DMS 273 (cell line): ENCODE data around the gene MYG1.
A peak's percentile ranks its signal among the peaks of the same experiment; 100 is the strongest.
"Not testable (repeated sequence)": the region's sequence is repeated elsewhere in the genome, so short reads cannot be mapped to it uniquely, and the experiment has no call there.

Experiments used
- DNase-seq: peaks from one replicate; lab custom pipeline; 2025; ENCODE audit not compliant: unreplicated experiment; lab: John Stamatoyannopoulos, UW

The MYG1 gene

GRCh38 chr12:53325511-53326061 lies 26.1 kb downstream of the MYG1 start:
- DNase-seq: no peak

DNA sequence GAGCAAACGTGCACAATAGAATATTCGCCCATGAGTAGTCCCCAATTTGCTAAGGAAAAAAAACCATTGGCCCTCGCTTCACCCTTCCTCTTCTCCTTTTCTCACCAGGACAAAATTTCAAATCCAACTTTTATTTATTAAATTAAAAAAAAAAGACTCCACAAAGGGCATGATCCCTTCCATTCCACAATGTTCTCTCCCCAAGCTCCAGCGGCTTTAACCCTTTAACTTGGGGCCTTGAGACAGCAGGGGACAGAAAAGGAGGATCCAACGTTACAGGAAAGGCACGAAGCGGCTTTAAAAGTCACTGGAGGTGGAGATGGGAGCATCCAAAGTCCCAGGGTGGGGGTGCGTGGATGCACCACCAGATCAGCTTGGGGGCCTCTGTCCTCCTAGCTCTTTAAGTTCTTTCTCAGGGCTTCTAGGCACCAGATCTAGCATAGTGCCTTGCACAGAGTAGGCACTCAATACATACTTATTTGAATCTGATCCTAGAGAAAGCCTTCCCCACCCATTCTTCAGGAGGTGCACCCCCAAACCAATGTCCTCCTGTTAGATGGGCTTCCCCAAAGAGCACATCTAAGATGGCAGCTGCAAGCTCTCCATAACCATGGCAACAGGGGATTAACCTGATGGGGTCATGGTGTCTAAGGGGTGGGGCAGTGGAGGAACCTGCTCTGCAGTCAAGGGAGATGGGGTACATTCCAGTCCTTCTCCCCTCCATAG lies 27.1 kb downstream of the MYG1 start:
- DNase-seq: no peak

DNA sequence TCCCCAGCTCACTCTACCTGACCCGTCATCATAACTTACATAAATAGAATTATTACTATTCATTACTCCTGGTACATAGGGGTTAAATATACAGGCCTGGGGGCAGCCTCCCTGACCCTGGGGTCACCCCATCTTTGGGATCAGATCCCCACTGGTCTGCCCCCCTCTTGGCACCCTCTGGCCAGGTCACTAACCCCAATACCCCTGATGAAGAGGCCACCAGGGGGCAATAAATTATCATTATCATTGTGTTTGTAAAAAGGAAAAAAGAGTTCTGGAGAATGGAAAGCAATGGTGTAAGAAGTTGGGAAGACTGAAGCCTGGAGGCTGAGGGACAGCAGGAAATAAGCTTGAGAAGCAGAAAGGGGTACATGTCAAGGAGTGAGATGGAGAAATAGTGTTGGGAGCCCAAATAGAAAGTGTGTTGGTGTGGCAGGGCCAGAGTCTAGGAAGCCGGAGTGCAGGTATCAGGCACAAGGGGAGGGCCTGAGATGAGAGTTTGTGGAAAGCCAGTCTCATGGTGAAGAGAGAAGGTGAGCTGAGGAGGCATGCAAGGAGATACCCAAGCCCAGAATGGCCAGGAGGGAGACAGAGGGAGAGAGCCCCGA lies 28.0 kb downstream of the MYG1 start:
- DNase-seq: peak; percentile 34

GRCh38 chr12:53328043-53328435 lies 28.5 kb downstream of the MYG1 start:
- DNase-seq: no peak

DNA sequence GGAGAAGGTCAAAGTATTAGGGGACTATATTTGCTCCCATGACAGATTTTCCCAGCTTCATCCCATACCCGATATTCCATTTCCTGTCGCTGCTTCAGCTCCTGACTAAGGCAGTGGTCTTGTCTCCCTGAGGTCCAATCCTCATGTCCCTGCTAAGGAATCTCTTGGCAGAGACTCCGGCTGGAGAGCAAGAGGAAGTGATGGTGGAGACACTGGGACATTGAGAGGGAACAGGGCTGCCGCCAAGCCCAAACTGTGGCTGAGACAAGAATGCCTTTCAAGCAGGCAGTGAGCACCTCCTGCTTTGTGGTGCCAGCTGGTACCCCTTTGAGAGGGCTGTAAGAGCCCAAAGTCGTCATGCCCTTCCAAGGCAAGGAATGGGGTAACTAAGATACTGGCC lies 31.2 kb downstream of the MYG1 start:
- no peak for DNase-seq

GRCh38 chr12:53332339-53332738 lies 32.8 kb downstream of the MYG1 start:
- not testable (repeated sequence) for DNase-seq

DNA sequence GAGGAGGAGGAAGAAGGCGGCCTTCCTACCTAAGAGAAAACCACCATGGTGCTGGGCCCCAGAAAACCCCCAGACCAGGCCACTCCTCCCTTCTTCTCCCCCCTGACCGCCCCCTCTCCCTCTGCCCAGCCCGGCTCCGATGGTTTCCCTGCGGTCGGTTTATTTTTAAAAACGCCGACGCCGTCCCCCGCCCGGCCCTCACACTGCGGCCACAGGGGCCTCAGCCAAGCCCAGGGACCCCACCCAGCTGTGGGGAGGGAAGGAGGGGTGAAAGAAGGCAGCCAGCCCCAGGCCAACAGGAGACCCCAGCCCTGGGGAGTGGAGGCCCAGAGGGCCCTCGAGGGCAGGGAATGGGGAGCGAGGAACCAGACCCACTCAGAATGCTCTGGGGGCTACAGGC lies 33.2 kb downstream of the MYG1 start:
- no peak for DNase-seq

DNA sequence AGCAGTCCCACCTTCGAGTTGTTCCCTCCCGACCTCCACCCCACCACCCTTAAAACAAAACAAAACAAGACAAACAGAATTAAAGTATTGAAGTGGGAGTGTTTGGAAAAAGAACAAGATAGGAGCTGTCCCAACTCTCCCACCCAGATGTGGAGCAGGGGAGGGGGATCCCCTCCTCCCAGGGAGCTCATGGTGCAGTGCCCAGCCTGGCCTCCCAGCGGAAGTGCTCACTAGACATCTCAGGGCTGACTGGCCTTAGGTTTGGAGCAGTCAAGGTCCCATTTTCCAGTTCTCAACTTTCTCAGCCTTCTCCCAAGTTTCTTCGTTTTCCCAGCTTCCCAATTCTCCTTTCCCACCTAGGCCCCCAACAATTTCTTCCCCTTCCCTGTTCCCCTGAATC lies 33.8 kb downstream of the MYG1 start:
- no peak for DNase-seq

- DNase-seq: no peak
Measured at GRCh38 chr12:53333845-53334244, 34.4 kb downstream of the MYG1 start.

DNA sequence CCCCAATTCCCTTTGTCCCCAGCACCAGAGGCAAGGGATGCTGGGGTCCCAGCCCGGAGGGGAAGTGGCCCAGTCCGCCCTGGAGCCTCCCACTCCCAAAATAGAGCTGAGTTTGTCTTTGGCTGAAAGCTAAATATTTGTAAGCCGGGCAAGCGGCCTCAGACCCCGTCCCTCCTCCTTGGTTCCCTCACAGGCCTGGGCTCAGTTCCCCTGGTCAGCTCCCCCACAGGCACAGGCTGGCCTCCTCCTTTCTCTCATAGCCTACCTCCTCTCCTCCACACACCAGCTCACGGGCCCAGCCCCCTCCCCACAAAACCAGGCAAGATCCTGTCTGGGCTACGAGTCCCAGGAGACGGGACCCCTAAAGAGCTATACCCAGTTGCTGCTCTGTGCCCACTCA lies 35.3 kb downstream of the MYG1 start:
- DNase-seq: no peak

GRCh38 chr12:53336181-53336681 lies 36.7 kb downstream of the MYG1 start, which contains the start of gene SP7:
Gene SP7, minus strand, starts transcription at chr12:53336354. Its CDS starts 708 bp downstream, at chr12:53335646.
- no peak for DNase-seq

DNA sequence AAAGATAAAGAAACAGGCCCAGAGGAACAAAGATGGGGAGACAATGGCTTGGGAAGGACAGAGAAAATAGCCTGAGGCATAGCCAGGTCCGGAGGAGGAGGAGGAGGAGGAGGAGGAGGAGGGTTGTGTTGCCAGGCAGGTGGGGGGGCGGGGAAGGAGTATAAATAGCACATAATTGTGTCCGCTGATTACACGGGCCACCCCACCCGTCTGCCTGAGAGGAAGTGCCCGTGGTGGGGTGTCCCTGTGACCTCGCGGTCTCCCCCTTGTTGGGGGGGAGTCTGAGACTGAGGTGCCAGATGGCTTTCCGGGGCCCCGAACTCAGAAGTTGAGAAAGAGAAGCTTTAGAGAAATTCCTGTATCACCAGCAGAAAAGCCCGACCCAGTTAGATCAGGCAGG lies 38.5 kb downstream of the MYG1 start:
- DNase-seq: no peak

GRCh38 chr12:53338916-53339315 lies 39.4 kb downstream of the MYG1 start:
- DNase-seq: no peak

GRCh38 chr12:53340398-53340797 lies 40.9 kb downstream of the MYG1 start:
- no peak for DNase-seq

DNA sequence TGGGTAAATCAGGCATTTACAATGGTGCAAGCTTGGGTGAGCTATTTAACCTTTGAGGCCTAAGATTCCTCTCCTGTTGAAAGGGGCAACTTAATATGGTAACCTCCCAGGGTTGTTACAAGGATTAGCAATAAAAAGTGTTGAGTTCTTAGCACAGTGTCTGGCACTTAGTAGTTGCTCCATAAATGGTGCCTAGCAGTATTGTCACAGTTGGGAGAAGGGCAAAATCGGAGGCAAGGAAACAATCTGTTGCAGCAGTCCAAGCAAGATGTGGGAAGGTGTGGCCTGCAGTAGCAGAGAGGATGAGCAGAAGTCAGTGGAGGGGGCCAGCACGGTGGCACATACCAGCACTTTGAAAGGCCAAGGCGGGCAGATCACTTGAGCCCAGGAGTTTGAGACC lies 44.0 kb downstream of the MYG1 start:
- DNase-seq: no peak

- no peak for DNase-seq
Measured at GRCh38 chr12:53343969-53344368, 44.5 kb downstream of the MYG1 start.

GRCh38 chr12:53344487-53344823 lies 45.0 kb downstream of the MYG1 start:
- DNase-seq: no peak

DNA sequence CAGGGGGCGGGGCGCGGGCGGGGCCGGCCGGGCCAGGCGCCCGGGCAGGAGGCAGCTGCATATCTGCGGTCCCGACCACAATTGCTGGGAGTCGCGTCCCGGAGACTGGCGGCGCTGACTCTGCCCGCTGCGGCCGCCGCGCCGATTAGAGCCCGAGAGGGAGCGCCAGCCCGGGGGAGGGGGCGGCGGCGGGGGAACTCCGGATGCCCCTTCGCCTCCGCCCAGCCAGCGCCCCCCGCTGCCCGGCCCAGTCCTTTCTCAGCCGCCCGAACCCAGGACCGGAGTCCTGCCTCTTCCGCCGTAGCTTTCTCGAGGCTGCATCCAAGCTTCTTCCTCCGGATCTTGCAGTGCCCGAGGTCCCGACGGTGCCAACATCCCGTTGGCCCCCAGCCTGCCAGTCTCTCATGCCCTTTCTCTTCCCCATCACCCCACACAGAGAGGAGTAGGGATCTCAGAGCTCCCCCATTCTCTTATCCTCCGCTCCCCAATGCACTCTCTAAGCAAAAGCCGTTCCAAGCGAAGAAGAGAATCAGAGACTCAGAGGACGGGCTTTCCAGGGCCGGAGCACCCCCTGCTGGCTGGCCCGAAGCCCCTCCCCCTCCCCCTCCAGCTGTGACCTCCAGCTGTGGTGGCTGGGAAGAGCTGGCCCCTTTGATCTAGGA lies 45.5 kb downstream of the MYG1 start:
- DNase-seq: peak; percentile 74

GRCh38 chr12:53345486-53346188 lies 46.1 kb downstream of the MYG1 start:
- peak; percentile 59 for DNase-seq

DNA sequence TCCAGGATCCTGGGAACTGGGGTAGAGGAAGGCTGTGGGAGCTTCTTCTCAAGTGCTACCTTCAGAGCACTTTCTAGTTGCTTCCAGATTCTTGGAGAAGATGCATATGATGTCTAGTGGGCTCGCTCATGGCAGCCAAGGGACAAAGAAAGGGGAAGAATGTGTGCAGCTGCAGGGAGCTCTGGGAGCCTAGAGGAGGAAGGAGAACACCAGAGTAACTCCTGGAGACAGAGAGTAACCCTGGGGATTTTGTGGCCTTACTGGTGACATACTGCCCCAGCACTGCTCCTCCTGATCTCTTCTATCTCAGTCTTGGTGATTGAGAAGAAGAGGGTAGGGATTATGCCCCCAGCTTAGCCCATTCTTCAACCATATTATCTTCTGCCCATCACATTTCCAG lies 47.0 kb downstream of the MYG1 start:
- no peak for DNase-seq

DNA sequence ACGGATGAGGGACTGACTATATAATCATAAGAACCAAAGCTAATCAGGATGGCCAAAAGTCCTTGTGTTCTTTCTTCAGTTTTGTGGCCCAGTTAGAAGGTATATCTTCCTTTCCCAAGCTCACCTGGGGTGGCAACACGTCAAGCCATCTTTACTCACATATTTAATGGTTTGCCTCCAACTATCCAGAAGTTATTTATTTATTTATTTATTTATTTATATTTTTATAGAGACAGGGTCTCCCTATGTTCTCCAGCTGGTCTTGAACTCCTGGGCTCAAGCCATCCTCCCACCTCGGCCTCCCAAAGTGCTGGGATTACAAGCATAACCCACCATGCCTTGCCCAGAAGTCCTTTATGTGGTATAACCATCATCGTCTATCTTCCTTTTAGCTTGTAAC lies 48.4 kb downstream of the MYG1 start:
- no peak for DNase-seq
